ENCODE results near the gene RRBP1. TPM values are rescaled to one million over a fixed set of nuclear protein-coding genes. Genes with fewer than 3 reads are reported as not detected.

RRBP1 gene
- total RNA-seq, 2 donors from 2014 or later: 112 to 148 TPM

DNA sequence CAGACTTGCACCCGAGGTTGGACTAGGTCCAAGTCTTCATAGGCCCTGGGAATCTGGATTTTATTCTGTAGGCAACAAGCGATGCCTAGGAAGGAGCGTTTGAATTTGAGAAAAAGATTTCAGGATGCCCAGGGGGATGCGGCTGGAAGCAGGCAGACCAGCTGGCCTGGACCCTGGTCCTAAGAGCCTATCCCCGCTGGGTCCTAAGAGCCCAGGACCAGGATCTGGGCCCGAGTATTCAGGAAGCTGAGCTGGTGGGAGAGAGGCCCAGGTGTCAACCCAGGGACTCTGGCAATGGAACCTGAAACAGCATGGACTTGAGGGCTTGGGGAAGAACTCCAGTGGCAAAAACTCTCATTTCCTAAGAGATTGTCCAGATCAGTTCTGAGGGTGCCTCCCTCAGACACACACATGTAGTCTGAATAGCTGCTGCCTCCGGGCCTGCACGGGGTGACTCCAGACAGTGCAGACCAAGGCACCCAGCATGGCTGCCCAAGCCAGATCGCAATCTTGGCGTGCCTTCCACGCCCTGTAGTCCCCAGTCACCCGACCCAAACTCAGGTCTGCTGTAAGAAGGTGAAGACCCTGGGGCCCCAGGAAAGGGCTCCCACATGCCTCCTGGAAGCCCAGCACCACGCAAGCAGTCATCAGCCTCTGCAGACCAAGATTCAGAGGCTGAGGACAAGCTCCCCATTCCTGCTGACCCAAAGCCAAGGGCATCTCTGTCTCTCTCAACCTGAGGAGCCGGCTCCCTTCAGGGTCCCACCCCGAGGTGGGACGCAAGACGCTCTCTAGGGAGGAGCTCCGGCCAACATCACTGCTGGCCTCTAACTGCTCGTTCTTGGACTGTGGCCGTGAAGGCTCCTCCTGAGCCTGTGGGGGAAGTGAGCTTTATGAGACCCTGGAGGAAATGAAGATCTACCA lies 34.4 kb downstream of the RRBP1 start:
- H3K9me3 ChIP-seq: no peaks in the 10 kb centered on the region
- no peak for DNase-seq (ENCODE audit: low spot score)
- TF ChIP-seq POLR2AphosphoS5 (IDR thresholded peaks at IDR 0.05) (no peak), POLR2A (IDR thresholded peaks at IDR 0.05) (no peak)
- TF ChIP-seq, protein P1, sequence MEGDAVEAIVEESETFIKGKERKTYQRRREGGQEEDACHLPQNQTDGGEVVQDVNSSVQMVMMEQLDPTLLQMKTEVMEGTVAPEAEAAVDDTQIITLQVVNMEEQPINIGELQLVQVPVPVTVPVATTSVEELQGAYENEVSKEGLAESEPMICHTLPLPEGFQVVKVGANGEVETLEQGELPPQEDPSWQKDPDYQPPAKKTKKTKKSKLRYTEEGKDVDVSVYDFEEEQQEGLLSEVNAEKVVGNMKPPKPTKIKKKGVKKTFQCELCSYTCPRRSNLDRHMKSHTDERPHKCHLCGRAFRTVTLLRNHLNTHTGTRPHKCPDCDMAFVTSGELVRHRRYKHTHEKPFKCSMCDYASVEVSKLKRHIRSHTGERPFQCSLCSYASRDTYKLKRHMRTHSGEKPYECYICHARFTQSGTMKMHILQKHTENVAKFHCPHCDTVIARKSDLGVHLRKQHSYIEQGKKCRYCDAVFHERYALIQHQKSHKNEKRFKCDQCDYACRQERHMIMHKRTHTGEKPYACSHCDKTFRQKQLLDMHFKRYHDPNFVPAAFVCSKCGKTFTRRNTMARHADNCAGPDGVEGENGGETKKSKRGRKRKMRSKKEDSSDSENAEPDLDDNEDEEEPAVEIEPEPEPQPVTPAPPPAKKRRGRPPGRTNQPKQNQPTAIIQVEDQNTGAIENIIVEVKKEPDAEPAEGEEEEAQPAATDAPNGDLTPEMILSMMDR (IDR thresholded peaks at IDR 0.05): no peak
- intact Hi-C loops (cut with DNase I): no loop called here
- peak overlapping the region; percentile 13 to 34 for H3K27ac ChIP-seq
- H3K36me3 ChIP-seq: no peaks in the 10 kb centered on the region
- H3K4me3 ChIP-seq: no peak overlapping the region
- peaks cover 35% of the 10 kb centered on the region for H3K4me1 ChIP-seq (replicated peaks)
- WGBS: 74% methylated on average over 18 of the region's 20 CpGs
- no peaks in the 10 kb centered on the region for H3K27me3 ChIP-seq (replicated peaks; ENCODE audit: insufficient read depth)

DNA sequence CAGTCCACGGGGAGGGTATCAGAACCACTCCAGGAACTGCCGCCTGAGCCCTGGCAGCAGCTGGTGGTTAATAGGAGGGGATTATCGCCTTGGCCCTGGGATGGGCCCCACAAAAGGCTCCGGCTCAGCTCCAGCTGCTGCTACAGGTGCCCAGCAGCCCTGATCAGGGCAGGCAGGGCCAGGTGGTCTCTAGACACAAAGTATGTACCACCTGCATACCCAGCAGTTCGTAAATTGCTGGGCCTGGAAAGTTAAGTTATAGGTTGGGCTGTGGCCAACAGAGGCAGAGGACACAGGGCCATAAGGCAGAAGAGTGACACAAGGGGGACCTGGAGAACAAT lies 35.1 kb downstream of the RRBP1 start:
- DNase-seq (ENCODE audit: low spot score): no peak
- Histone ChIP-seq H3K27ac (peak overlapping the region; percentile 13 to 34), H3K4me1 (replicated peaks) (peaks cover 29% of the 10 kb centered on the region), H3K4me3 (no peak overlapping the region), H3K9me3 (no peaks in the 10 kb centered on the region), H3K36me3 (peaks cover 0 to under 1% of the 10 kb centered on the region in 2 donors), H3K27me3 (replicated peaks; ENCODE audit: insufficient read depth) (no peaks in the 10 kb centered on the region)
- 35% methylated on average over 5 of the region's 5 CpGs for WGBS
- intact Hi-C loops (cut with DNase I): no loop called here
- no peak for TF ChIP-seq POLR2A (IDR thresholded peaks at IDR 0.05)
- TF ChIP-seq POLR2AphosphoS5 (IDR thresholded peaks at IDR 0.05): no peak
- TF ChIP-seq, protein P1 (IDR thresholded peaks at IDR 0.05): no peak

DNA sequence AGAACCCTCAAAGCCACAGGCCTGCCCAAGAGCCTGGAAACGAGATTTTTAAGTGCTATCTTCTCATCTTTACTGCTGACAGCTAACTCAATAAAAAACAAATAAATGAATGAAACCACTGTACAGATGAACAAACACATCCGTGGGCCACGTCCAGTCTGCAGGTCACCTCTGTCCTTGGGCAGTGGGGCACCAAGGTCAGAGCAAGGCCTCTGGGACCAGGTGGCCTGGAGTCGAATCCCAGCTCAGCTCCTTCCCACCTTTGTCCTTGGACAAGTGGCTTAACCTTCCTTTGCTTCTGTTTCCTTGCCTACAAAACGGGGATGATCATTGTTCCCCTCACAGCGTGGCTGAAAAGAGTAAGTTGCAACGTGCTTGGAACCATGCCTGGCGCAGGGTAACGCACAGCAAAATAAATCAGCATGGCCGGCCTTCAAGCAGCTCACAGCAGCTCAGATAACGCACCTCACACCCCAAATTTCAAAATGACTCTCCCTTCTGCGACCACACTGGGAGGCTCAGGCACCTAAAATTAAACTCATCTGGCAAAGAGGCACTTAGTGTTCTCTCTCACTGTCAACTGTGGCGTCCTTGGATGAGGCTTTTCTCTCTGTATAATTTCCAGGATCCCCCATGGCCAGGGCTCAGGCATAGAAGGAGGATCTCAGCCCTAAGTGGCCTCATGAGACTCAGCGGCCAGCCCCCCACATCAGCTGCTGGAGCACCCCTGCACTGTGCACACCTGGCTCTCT lies 35.7 kb downstream of the RRBP1 start:
- WGBS: 11% methylated on average over 14 of the region's 14 CpGs
- TF ChIP-seq, protein P1 (IDR thresholded peaks at IDR 0.05): no peak
- TF ChIP-seq POLR2AphosphoS5 (IDR thresholded peaks at IDR 0.05): no peak
- peak overlapping the region; percentile 13 to 34 for H3K27ac ChIP-seq

DNA sequence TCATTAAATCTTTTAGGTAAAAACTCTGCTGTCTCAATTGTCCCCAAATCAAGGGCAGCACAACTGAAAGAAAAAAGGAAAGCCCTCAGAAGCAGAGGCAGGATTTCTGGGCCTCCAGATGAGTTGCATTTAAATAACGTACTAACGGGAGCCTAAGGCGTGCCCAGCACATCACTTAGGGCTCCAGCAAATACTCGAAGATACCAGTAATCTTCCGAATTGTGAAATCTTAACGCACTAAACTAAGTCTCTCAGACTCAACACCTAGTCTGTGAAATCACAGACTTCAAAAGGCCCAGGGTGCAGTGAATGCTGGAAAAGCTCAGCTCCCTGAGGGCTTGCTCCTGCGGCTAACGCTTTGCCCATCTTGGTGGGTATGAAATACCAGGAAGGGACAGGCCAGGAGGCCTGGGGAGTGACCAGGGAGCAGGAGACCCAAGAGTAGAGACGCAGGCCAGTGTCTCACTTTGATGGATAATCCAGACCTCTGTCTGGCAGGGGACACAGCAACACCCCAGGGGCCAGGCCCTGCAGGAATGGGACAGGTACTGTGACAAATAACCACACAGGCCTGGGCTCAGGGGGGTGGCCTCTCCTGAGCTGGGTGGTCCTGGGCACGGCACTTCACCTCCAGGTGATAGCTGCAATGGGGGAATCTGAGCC lies 36.4 kb downstream of the RRBP1 start:
- H3K4me3 ChIP-seq: no peak overlapping the region
- WGBS: 66% methylated on average over 10 of the region's 10 CpGs
- TF ChIP-seq POLR2A (IDR thresholded peaks at IDR 0.05): no peak
- TF ChIP-seq, protein P1 (IDR thresholded peaks at IDR 0.05): no peak
- no peak for TF ChIP-seq POLR2AphosphoS5 (IDR thresholded peaks at IDR 0.05)
- DNase-seq (ENCODE audit: low spot score): no peak
- H3K9me3 ChIP-seq: no peaks in the 10 kb centered on the region
- intact Hi-C loops (cut with DNase I): no loop called here
- no peaks in the 10 kb centered on the region for H3K27me3 ChIP-seq (replicated peaks; ENCODE audit: insufficient read depth)
- H3K4me1 ChIP-seq (replicated peaks): peaks cover 24% of the 10 kb centered on the region
- peak overlapping the region; percentile 13 to 34 for H3K27ac ChIP-seq
- H3K36me3 ChIP-seq: peaks cover 0 to 11% of the 10 kb centered on the region in 2 donors

More for the DNA sequence above, 35.7 kb downstream of the RRBP1 start:
- intact Hi-C loops (cut with DNase I): no loop called here
- H3K27me3 ChIP-seq (replicated peaks; ENCODE audit: insufficient read depth): no peaks in the 10 kb centered on the region
- no peak overlapping the region for H3K4me3 ChIP-seq
- H3K9me3 ChIP-seq: no peaks in the 10 kb centered on the region
- H3K36me3 ChIP-seq: peaks cover 0 to 6% of the 10 kb centered on the region in 2 donors
- H3K4me1 ChIP-seq (replicated peaks): peaks cover 29% of the 10 kb centered on the region
- peak; percentile 28 for DNase-seq (ENCODE audit: low spot score)
